NCI-H2196 (cell line): ENCODE results near the gene GRIN3B.
A peak's percentile ranks its signal among the peaks of the same experiment; 100 is the strongest.

Source experiments
- DNase-seq: peaks from one replicate; lab custom pipeline; 2025; ENCODE audit not compliant: unreplicated experiment; lab: John Stamatoyannopoulos, UW

GRIN3B gene

GRCh38 chr19:1040476-1041271 is 40.5 kb downstream of the GRIN3B start:
- DNase-seq: peak; percentile 92

DNA sequence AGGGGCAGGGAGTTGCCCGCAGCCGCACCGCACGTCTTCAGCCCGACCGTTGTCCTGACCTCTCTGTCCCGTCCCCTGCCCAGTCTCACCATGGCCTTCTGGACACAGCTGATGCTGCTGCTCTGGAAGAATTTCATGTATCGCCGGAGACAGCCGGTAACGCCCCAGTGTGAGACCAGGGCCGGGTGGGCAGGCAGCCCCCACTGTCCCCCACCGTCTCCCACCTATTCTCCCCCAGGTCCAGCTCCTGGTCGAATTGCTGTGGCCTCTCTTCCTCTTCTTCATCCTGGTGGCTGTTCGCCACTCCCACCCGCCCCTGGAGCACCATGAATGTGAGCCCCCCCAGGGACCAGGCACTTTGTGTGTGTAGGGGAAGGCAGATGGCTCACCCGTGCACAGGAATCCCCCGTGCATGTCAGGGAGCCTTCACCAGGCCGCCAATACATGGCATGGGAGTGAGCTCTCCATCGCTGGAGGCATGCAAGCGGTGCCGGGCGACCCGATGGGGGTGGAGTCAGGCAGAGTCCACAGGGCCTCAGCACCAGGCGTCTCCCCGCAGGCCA is 41.1 kb downstream of the GRIN3B start:
- DNase-seq: no peak

DNA sequence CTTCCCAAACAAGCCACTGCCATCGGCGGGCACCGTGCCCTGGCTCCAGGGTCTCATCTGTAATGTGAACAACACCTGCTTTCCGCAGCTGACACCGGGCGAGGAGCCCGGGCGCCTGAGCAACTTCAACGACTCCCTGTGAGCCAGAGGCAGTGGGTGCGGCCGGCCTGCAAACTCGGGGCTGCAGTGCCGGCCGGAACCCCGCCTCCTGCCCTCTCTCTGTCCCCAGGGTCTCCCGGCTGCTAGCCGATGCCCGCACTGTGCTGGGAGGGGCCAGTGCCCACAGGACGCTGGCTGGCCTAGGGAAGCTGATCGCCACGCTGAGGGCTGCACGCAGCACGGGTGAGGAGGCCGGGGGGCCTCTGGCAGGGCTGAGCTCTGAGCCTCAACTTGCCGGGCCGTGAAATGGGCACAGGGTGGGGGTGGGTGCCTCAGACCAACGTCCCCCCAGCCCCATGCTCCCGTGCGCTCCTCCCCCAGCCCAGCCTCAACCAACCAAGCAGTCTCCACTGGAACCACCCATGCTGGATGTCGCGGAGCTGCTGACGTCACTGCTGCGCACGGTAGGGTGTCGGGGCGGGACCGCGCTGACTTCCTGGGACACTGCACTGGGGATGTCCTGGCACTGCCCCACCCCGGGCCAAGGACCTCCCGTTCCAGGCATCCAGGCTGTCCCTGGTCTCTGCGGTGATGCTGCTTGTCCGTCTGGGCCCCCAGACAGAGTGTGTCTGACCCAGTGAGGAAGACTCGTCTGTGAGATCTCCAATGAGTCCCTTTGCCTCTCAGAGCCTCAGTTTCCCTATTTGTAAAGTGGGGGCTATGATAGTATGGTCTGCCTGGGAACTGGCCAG is 41.8 kb downstream of the GRIN3B start:
- DNase-seq: no peak

GRCh38 chr19:1042689-1043511 is 42.7 kb downstream of the GRIN3B start:
- DNase-seq: no peak

DNA sequence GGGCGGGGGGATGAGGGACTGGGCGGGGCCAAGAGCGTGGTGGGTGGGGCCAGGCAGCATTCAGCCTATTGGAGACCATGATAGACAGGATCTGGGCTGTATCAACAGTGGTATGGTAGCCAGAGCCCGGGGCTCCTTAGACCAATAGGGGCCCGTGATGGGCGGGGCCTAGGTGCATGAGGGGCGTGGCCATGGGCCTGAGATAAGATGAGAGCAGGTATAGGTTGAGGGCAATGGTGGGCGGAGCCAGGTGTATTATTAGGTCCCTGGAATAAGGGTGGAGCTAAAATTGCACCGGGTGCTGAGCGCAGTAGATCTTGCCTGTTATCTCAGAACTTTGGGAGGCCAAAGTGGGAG is 45.0 kb downstream of the GRIN3B start:
- DNase-seq: peak; percentile 53

GRCh38 chr19:1046117-1046626 is 46.0 kb downstream of the GRIN3B start:
- DNase-seq: no peak

GRCh38 chr19:1046836-1047695 is 46.8 kb downstream of the GRIN3B start:
- no peak for DNase-seq

DNA sequence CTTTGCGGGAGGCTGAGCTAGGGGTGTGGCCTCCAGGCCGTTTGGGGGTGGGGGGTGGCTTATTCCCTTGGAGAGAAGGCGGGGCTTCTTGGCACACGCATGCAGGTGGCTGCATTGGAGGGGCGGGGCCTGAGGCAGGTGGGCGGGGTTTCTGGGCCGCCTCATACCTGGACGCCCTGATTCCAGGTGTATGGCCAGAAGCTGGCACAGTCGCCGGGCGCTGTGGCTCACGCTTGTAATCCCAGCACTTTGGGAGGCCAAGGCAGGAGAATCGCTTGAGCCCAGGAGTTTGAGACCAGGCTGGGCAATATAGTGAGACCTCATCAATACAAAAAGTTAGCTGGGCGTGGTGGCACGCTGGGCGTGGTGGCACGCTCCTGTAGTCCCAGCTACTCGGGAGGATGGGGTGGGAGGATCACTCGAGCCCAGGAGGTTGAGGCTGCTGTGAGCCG is 47.5 kb downstream of the GRIN3B start:
- no peak for DNase-seq

- DNase-seq: no peak
Observed at GRCh38 chr19:1049106-1049505, 48.9 kb downstream of the GRIN3B start.

DNA sequence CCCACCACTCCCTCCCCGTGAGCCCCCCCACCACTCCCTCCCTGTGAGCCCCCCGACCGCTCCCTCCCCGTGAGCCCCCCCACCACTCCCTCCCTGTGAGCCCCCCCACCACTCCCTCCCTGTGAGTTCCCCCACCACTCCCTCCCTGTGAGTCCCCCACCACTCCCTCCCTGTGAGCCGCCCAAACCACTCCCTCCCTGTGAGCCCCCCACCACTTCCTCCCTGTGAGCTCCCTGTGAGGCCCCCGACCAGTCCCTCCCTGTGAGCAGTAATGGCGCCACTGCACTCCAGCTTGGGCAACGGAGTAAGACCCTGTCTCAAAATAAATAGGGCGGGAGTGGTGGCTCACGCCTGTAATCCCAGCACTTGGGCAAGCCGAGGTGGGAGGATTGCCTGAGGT is 49.6 kb downstream of the GRIN3B start:
- no peak for DNase-seq

- DNase-seq: no peak
Observed at GRCh38 chr19:1050989-1051788, 51.0 kb downstream of the GRIN3B start.

- no peak for DNase-seq
Observed at GRCh38 chr19:1051791-1052190, 51.6 kb downstream of the GRIN3B start.

- DNase-seq: no peak
Observed at GRCh38 chr19:1052349-1052975, 52.2 kb downstream of the GRIN3B start.

DNA sequence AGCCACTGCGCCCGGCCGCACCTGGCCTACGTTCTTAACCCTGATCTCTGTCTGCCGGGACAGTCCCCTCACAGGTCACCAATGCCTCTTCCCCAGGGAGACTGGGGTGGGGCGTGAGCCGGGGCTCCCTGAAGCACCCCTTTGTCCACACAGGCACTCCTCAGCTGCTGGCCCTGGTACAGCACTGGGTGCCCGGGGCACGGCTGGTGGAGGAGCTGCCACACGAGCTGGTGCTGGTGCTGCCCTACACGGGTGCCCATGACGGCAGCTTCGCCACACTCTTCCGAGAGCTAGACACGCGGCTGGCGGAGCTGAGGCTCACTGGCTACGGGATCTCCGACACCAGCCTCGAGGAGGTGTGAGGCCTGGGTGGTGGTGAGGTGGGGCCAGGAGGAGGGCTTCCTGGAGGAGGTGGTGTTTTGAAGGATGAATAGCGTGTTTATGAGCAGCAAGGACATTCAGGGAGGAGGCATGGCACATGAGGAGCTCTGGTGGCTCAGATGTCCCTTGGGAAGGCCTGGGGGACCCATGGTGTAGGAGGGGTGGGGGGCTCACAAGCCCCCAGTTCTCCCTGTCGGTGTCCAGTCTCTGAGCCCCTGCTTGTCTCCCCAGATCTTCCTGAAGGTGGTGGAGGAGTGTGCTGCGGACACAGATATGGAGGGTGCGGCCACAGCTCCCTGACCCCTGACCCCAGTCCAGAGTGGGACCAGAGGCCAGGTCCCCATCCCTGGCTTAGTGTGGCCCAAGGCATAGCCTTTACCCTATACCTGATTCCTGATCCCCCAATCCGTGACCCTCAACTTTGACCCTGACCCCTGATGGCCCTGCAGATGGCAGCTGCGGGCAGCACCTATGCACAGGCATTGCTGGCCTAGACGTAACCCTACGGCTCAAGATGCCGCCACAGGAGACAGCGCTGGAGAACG is 53.2 kb downstream of the GRIN3B start:
- no peak for DNase-seq

DNA sequence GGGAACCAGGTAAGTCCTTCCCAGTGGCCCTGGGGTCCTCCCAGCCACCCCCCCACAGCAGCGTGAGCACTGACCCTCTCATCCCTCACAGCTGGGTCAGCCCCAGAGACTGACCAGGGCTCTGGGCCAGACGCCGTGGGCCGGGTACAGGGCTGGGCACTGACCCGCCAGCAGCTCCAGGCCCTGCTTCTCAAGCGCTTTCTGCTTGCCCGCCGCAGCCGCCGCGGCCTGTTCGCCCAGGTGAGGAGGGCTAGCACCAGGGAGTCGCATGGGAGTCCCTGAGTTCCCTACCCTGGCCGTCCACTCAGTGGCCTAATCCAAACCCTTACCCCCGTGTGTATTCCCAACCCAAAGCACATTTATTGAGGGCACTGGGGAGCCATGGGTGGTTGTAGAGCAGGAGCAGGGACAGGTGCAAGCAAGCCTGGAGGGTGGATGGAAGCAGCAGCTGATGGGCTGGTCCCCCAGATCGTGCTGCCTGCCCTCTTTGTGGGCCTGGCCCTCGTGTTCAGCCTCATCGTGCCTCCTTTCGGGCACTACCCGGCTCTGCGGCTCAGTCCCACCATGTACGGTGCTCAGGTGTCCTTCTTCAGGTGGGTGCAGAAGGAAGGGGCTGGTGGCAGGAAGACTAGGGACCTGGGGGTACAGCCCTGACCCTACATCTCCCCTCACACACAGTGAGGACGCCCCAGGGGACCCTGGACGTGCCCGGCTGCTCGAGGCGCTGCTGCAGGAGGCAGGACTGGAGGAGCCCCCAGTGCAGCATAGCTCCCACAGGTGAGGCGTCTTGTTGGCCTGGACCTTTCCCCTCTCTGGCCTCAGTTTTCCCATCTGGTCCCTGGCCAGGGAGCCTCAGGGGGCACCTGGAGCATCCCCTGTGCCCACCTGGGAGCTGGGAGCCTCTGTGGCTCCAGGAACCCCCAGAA is 54.1 kb downstream of the GRIN3B start:
- no peak for DNase-seq

DNA sequence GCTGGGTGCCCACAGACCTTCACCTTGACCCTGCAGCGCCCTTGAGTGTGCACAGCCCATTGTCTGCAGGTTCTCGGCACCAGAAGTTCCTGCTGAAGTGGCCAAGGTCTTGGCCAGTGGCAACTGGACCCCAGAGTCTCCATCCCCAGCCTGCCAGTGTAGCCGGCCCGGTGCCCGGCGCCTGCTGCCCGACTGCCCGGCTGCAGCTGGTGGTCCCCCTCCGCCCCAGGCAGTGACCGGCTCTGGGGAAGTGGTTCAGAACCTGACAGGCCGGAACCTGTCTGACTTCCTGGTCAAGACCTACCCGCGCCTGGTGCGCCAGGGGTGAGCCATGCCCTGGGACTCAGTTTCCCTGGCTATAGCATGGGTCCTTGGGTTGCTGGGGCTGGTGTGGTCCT is 54.8 kb downstream of the GRIN3B start:
- DNase-seq: no peak
